Stimulated activated CD8-positive, alpha-beta memory T cell treated with anti-CD3 and anti-CD28 coated beads, Interleukin-7, amount 100 ng/mL, for 1 hour (primary cell): ENCODE measurements around the gene ARFGAP3.

Experiments used
- DNase-seq, 2 donors: peaks; one replicate each; pipeline ENCODE4 v3.0.0-alpha.2; 2020; ENCODE audit warnings: low read depth in 2 of 2

The ARFGAP3 gene

DNA sequence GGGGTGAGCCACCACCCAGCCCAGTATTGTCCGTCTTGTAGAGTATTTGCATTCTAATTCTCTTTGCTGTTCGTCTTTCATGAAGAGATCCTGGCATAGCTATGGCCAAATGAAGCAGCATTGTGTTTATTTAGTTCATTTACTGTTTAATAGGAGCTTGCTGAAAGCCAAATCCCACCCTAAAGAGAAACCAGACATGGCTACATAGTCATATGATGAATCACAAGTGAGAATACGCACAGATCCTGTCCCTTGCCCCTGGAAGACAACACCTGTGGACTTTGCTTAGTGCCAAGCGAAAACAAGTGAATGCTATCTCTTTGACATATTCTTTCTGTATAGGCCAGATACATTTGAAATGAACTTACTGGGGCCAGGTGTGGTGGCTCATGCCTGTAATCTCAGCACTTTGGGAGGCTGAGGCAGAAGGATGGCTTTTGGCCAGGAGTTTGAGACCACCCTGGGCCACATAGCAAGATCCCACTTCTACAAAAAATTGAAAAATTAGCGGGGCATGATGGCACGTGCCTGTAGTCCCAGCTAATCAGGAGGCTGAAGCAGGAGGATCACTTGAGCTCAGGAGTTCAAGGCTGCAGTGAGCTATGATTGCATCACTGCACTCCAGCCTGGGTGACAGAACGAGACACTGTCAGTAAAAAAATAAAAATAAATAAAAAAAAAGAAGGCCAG is 5.1 kb upstream of the ARFGAP3 start:
- DNase-seq, result no peak

DNA sequence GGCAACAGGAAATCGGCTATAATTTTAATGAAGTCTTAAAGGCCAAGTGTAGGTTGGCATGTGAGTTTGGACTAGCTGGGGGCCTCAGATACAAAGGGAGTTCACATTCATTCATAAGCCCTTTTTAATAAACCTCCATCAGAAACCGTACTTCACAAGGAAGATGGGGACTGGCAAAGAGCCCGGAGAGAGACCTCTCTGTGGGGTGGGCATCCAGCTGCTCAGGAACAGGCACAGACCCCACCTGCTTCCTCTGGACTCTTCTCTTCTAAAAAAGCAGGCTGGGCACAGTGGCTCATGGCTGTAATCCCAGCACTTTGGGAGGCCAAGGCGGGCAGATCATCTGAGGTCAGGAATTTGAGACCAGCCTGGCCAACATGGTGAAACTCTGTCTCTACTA is 3.9 kb upstream of the ARFGAP3 start:
- no peak for DNase-seq

DNA sequence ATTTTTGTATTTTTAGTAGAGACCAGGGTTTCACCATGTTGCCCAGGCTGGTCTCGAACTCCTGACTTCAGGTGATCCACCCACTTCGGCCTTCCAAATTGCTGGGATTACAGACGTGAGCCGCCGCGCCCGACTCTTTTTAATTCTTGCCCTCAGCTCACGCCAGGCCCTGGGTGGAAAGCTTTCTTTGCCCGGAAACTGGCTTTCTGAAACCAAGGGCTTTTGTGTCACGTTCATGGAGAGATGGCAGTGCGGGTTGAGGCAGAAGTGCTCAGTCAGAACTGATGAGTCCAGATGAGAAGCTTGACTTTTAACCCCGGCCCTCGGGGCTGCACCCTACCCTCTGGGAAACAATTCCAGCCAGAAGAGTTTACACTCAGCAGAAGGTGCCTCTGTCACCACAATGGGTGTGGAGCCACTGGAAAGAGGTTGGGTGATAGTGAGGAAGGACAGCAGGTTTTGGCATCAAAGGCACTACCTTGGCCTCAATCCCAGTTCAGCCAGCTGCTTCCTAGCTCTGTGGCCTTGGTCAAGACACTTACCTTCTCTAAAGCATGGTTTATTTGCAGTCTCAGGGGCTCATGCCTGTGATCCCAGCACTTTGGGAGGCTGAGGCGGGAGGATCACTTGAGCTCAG is 890 bp upstream of the ARFGAP3 start:
- DNase-seq, result no peak

DNA sequence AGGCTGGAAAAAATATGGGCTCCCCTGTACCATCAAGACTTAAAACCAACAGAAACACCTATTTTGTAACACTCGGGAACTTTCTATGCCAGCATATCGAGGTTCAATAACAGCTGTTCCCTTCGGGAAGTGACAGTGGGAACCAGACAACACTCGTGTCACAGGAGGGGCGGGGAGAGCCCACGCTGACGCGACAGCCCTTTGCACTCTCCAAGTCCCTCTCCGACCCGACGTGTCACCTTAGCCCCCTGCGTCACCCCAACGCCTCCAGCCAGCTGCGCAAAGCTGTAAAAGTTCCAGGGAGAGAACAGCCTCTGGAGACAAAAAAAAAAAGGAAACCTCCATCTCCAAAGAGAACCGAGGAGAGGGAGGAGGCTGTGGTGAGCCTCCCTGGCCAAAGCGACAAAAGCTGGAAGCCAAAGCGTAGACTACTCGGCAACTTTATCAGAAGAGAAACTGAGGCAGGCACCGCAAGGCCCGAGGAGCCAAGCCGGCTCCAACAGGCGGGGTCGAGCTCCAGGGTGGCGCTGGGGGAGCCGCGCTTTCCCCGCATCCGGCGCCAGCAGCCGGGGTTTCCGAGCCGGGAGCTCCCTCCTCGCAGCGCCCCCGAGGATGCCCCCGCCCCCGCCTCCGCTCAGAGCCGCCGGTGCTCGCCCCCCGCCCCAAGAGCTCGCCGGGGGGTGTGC is 751 bp downstream of the ARFGAP3 start:
- DNase-seq, result peak; percentile 21 to 22

DNA sequence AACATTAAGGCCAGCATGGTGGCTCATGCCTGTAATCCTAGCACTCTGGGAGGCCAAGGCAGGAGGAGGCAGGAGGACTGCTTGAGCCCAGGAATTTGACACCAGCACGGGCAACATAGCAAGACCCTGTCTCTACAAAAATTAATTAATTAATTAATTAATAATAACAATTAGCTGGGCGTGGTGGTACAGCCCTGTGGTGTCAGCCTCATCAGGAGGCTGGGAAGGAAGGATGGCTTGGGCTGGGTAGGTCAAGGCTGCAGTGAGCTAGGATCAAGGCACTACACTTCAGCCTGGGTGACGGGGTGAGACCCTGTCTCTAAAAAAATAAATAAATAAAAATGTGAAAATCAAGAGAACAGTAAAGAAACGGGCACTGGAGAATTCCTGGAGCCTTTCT is 1.4 kb downstream of the ARFGAP3 start:
- DNase-seq, result no peak

DNA sequence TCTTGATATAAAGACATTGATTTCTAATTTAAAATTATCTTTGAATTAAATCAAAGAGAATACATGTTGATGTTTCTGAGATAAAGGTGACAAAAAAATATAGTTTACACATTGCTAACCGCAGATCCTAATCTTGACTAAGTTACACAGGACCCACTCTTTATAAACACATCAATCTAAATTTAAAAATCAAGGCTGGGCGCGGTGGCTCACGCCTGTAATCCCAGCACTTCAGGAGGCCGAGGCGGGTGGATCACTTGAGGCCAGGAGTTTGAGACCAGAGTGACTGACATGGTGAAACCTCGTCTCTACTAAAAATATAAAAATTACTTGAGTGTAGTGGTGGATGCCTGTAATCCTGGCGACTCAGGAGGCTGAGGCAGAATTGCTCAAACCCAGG is 1.9 kb downstream of the ARFGAP3 start:
- DNase-seq, result no peak

DNA sequence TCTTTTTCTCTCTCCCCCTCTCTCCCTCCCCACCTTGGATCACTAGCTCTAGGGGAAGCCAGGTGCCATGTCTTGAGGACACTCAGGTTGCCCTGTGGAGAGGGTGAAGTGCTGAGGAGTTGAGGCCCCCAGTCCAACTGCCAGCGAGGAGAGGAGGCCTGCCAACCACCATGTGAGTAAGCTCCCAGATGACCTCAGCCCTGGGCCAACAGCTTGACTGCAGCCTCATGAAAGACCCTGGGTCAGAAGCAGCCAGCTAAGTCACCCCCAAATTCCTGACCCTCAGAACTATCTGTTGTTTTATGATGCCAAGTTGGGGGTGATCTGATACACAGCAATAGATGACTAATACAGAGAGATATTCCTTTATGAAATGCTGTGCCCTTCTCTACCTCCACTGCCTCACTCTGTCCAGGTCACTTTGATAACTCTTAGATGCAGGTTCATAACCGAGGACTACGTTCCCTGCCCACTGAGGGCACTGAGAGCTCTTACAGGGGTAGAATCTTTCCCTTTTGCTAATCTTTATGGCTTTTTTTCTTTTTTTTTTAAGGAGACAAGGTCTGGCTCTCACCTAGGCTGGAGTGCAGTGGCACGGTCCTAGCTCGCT is 8.0 kb downstream of the ARFGAP3 start:
- DNase-seq, result no peak

DNA sequence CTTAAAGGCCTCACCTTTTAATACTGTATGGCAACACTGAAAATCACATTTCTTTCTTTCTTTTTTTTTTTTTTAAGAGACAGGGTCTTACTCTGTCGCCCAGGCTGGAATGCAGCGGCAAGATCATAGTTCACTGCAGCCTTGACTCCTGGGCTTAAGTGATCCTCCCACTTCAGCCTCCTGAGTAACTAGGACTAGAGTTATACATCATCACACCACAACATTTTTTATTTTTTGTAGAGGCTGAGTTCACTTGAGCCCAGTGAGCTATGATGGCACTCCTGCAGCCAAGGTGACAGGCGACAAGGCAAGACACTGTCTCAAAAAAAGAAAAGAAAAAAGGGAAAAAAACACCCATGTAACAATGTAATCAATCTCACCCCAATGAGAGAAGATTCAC is 10.0 kb downstream of the ARFGAP3 start:
- DNase-seq, result no peak

DNA sequence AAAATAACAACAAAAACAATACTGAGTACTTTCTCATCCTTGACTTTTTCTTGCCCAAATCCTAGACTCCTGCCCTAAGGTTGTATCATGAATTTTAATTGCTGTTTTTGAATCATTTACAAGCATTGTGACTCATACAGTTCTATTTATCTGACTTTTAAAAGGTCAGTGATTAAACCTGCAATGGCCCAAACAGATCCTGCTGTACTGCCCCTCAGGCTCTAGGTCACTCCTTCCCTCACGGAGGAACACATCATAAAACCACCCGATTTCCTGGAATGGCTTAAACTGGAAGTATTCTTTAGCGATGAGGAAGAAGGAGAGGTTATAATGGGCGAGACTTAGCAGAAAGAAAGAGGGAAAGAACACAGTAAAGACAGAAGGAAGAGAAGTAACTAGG is 12.3 kb downstream of the ARFGAP3 start:
- no peak for DNase-seq

DNA sequence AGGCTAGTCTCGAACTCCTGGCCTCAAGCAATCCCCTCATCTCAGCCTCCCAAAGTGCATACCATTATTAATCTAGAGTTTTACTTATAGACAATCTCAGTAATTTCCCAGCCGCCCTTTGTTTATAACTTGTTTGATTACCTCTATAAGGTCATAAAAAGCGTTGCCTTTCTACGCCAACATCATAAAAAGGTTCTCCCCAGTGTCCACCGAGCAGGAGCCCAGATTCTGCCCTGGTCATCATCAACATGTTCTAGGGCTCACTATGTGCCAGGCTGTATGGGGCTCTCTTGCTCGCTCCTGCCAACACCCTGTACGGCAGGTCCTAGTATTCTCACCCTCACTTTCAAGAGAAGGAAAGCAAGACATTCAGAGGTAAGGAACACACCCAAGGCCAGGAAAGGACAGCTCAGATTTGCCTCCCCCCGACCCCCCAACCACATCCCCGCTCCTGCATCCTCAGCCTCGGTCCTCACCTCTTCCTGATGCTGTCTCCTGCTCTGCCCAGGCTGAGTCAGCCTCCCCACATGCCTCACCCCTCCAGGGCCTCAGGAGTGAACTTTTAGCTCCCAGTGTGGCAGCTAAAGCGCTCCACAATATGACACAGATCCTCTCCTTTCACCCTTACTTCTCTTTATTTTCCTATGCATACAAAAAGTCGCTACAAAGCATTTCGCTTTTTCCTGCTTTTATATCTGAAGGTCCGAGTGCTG is 14.3 kb downstream of the ARFGAP3 start:
- no peak for DNase-seq

DNA sequence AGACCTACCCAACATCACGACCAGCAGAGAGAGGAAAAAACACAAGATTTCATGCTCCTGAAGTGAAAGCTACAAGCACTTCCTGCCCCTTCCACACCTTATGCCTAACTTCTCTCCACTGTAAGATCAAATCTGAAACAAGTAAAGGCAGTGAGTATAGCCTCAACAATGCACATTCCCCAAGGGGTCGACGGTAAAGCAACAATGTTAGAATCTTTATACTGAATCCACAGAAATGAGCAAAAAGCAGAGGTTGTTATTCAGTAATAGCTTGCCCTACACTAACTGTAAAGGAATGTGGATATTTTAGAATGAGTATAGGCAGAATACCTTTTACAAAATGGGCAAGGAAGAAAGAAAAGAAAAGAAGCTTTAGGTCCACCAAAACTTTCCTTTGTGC is 15.6 kb downstream of the ARFGAP3 start:
- DNase-seq, result no peak

DNA sequence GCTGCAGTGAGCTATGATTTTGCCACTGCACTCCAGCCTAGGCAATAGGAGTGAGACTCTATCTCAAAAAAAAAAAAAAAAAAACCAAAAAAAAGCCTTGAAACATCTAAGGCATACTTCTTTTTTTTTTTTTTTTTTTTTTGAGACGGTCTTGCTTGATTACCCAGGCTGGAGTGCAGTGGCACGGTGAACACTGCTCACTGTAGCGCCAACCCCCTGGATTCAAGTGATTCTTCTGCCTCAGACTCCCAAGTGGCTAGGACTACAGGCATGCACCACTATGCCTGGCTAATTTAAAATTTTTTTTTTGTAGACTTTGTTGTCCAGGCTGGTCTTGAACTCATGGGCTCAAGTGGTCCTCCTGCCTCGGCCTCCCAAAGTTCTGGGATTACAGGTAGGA is 19.5 kb downstream of the ARFGAP3 start:
- no peak for DNase-seq

DNA sequence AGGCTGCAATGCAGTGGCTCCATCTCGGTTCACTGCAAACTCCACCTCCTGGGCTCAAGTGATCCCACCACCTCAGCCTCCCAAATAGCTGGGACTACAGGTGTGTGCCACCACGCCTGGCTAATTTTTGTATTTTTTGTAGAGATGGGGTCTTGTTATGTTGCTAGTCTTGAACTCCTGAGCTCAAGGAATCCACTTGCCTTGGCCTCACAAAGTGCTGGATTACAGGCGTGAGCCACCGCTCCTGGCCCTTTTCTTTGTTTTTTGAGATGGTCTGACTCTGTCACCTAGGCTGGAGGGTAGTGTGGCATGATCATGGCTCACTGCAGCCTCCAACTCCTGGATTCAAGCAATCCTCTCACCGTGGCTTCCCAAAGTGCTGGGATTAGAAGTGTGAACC is 21.0 kb downstream of the ARFGAP3 start:
- DNase-seq, result no peak

DNA sequence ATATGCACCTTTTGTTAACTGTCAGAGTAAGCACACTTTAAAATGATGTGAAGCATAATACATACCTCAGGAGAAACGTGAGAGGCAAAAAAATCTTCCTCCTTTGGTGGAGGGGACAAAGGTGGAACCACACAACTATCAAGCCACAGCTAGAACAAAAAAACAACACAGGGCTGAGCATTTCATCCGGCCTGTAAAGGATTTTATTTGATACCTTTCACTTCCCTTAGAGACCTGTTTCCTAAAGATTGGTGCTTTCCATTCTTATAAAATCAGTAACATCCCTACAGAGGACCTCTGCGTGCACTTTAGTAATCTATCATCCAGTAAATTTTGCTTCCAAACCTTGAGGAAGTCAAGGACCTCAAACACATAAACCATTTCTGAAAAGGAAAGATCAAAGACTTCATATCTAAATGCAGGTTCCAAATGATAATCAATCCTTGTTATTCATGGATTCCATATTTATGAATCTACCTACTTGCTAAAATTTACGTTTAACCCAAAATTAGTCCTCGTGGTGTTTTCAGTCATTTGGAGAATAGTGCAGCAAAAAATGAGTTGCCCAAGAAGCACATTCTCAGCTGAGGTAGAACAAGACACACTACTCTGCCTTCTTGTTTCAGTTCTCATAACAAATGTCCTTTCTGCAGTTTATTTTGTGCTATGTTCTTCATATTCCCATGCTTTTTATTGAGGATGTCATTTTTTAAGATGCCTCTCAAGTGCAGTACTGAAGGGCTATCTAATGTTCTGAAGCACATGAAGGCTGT is 22.7 kb downstream of the ARFGAP3 start:
- no peak for DNase-seq

DNA sequence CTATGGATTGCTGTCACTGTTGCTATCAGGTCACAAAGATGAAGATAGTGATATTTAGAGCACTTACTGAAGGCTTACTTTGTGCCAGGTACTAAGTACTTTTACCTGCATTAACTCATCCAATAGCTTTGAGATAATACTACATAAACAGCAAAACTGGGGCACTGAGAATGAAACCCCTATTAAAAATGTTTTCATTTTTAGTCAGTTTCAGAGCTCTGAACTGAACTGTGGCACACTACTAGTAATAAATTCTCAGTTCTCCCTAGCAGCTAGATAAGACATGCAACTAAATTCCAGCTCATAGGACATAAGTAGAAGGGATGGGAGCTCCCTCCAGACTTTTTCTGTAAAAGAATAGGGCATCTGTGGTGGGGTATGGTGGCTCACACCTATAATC is 24.0 kb downstream of the ARFGAP3 start:
- DNase-seq, result no peak

DNA sequence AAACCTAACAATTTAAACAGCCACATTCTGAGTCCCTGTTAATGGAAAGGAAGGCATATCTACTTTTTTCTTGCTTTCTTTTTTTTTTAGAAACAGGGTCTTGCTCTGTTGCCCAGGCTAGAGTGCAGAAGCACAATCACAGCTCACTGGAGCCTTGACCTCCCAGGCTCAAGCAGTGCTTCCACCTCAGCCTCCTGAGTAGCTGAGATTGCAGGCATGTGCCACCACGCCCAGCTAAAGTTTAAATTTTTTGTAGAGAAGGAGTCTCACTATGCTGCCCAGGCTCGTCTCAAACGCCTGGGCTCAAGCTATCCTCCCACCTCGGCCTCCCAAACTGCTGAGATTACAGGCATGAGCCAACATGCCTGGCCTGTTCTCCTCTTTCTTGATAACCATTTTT is 25.4 kb downstream of the ARFGAP3 start:
- DNase-seq, result no peak

DNA sequence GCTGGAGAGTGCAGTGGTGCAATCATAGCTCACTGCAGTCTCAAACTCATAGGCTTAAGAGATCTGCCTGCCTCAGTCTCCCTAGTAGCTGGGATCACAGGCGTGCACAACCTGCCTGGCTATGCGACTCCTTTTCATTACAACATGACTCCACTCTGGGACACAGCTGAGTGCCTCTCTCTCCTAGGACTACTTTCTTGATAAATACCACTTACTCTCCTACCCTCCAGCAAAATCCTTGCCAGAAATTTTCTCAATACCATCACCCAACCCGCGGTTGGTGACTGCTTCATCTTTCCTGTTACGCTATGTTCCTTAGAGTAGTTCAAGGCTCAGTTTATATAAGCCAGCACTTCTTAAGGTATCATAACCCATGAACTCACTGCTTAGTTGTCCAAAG is 26.9 kb downstream of the ARFGAP3 start:
- DNase-seq, result no peak

DNA sequence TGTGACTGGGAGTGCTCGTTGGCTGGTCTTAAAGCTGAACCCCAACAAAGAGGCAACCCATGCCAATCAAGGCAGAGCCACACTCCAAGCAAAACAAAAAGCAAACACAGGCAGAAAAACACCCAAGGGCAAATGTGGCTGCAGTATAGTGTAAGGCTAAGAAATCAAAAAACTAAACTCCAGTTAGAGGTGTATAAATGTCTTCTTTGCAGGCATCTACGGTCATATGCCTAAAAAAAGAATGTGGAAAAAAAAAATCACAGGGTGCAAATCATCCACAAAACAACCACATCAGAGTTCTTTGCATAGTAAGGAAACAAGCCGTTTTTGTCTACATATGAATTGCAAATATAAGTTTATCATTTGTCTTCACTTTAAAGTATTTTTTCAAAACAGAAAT is 27.8 kb downstream of the ARFGAP3 start:
- DNase-seq, result no peak

DNA sequence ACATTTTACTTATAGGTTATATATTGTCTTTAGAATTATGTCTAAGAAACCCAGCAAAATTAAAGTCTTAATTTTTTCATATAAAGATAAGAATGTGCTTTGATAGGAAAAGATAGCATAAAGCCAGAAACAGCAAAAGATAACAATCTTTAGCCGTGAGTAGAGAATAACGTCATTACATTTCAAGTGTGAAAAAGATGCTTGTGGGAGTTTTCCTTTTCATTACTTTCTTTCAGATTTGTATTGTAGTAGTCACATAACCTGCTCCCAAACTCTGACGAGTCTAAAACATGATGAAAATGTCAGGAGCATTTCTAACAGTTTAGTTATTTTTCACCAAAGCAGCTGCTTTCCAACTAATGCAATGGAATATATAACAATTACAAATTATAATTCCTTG is 31.3 kb downstream of the ARFGAP3 start:
- DNase-seq, result no peak

DNA sequence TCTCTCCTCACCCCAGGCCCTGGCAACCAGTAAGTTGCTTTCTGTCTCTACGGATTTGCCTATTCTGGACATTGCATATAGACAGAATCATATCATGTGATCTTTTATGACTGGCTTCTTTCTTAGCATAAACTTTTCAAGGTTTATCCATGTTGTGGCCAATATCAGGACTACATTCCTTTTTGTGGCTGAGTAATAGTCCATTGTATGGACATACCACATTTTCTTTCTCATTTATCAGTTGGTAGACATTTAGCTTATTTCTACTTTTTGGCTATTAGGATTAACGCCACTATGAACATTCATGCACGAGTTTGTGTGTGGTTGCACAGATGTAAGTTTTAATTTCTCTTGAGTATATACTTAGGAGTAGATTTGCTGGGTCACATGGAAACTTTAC is 35.7 kb downstream of the ARFGAP3 start:
- no peak for DNase-seq

DNA sequence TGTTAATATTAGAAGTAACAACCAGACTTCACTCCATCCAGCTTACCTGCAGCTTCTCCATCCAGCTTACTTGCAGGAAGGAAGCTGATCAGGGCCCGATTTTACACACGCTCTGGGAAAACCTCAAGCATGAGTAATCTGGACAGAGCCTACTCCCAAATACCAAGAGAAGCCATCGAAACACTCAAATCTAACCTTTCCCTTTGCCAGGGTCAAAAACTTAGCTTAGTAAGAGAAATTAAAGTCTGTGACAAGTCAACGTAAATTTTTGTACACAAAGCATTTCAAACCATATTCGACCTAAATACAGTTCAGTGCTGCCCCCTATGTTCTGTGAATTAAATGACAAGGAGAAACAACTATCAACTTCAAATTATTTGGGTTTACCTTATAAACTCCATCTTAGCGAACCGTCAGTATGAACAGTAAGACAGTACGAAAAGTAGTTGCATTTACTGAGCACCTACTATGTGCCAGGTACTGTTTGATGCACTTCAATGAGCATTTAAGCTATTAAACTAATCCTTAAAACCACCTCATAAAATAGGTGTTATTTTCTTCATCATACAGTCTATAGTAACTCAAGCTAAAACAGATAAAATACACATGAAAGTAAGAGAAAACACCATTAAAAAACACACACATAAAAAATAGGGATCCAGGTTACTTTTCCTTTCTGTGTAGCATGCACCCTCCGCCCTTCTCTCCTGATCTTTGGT is 36.9 kb downstream of the ARFGAP3 start:
- no peak for DNase-seq
